CD4-positive, alpha-beta T cell (primary cell): ENCODE data around the gene ACACB. TPM values are rescaled to one million over a fixed set of nuclear protein-coding genes. Genes with fewer than 3 reads are reported as not detected.

Source experiments
- ATAC-seq: fragments of 200-7000 bp; cut with Tn5 transposase; one replicate; pipeline ENCODE4 v1.10.0; 2022; ENCODE audit warnings: mild to moderate bottlenecking; ENCODE audit not compliant: poor library complexity
- CTCF ChIA-PET: fragments of 350-600 bp; sonication (Branson Sonifier 250); formaldehyde crosslinking; loops from one replicate; lab custom pipeline; 2021; ENCODE audit warnings: antibody characterized with exemption, inconsistent platforms; lab: Charles Lee
- POLR2A ChIA-PET: fragments of 350-600 bp; sonication (Branson Sonifier 250); formaldehyde crosslinking; loops from one replicate; lab custom pipeline; 2021; ENCODE audit warnings: antibody characterized with exemption, inconsistent platforms; lab: Charles Lee
- DNase-seq, 14 experiments: peaks; one replicate each; pipeline ENCODE4 v3.0.0-alpha.2; 2013 to 2020; ENCODE audit warnings: mixed read lengths in 2 of 14
- H3K27ac ChIP-seq, 2 donors: one replicate each; pipeline versions ENCODE4 v1.5.1 to v1.7.0; 2013; ENCODE audit warnings: low read length in 2 of 2, low read depth in 1 of 2, mild to moderate bottlenecking in 1 of 2
- H3K27me3 ChIP-seq, 2 experiments: 1 replicate in 1 of 2; 2 replicates in 1 of 2; pipeline versions ENCODE4 v1.6.1 to v1.7.0; 2013; ENCODE audit warnings: low read length in 2 of 2, control low read depth in 1 of 2, mild to moderate bottlenecking in 1 of 2, moderate library complexity in 1 of 2; ENCODE audit not compliant: insufficient read depth in 2 of 2, control insufficient read depth in 1 of 2
- H3K36me3 ChIP-seq: one replicate; pipeline ENCODE4 v1.6.1; 2013; ENCODE audit warnings: low read length, control low read depth; ENCODE audit not compliant: insufficient read depth
- H3K4me1 ChIP-seq: one replicate; pipeline ENCODE4 v1.6.1; 2013; ENCODE audit warnings: low read length, control low read depth; ENCODE audit not compliant: insufficient read depth
- H3K4me3 ChIP-seq: one replicate; pipeline ENCODE4 v1.5.1; 2013; ENCODE audit warnings: mild to moderate bottlenecking, low read length, moderate library complexity
- H3K9me3 ChIP-seq, 2 experiments: 1 replicate in 1 of 2; 2 replicates in 1 of 2; pipeline versions ENCODE4 v1.6.1 to v1.7.0; 2013; ENCODE audit warnings: low read length in 2 of 2, mild to moderate bottlenecking in 2 of 2, control low read depth in 1 of 2, moderate library complexity in 1 of 2; ENCODE audit not compliant: control insufficient read depth in 1 of 2, insufficient read depth in 1 of 2
- H3K27ac Mint-ChIP-seq: one replicate; pipeline ENCODE4 v1.8.0; 2020; ENCODE audit warnings: mixed read lengths
- H3K27me3 Mint-ChIP-seq: one replicate; pipeline ENCODE4 v1.8.0; 2021; ENCODE audit warnings: mixed read lengths
- H3K36me3 Mint-ChIP-seq: one replicate; pipeline ENCODE4 v1.8.0; 2021; ENCODE audit warnings: low read depth, mixed read lengths
- H3K4me1 Mint-ChIP-seq: one replicate; pipeline ENCODE4 v1.8.0; 2021; ENCODE audit warnings: low read depth, mixed read lengths
- H3K4me3 Mint-ChIP-seq: one replicate; pipeline ENCODE4 v1.8.0; 2020; ENCODE audit warnings: mild to moderate bottlenecking, mixed read lengths
- H3K9me3 Mint-ChIP-seq: one replicate; pipeline ENCODE4 v1.8.0; 2020; ENCODE audit warnings: mixed read lengths
- CTCF ChIP-seq: fragments of 200-600 bp; IDR thresholded peaks from one replicate; pipeline ENCODE4 v1.8.0; 2022; ENCODE audit warnings: antibody characterized with exemption, mild to moderate bottlenecking
- intact Hi-C, 2 experiments: fragments of 100-400 bp; cut with DNase I in 1 of 2; cut with micrococcal nuclease in 1 of 2; formaldehyde crosslinking; loops; one replicate each; pipeline versions ENCODE4 v1.15.1 to v1.9.0; 2023 to 2025; cut with DNase I, micrococcal nuclease
- total RNA-seq, 174 experiments: library from RNA in 2 of 174; stranded (reverse) in 2 of 174; gene quantifications; one replicate each; pipeline ENCODE4 v1.2.3 and lab custom pipeline; 2021 to 2026

The ACACB gene
- total RNA-seq, 2 experiments from 2014 or later, result 30.3 to 32.2 TPM

- no peak overlapping the region for H3K4me3 Mint-ChIP-seq
- ChIA-PET POLR2A (no interaction called here), CTCF (no interaction called here)
- ATAC-seq, result no peak
- Histone ChIP-seq H3K36me3 (peaks cover 69% of the 10 kb centered on the region), H3K9me3 (peaks cover 6 to 7% of the 10 kb centered on the region in 2 experiments), H3K27ac (no peak overlapping the region), H3K4me3 (no peak overlapping the region), H3K27me3 (no peaks in the 10 kb centered on the region), H3K4me1 (no peaks in the 10 kb centered on the region)
- TF ChIP-seq CTCF, result no peak
- H3K9me3 Mint-ChIP-seq, result peaks cover 8% of the 10 kb centered on the region
- peaks cover 93% of the 10 kb centered on the region for H3K36me3 Mint-ChIP-seq
- H3K27me3 Mint-ChIP-seq, result no peaks in the 10 kb centered on the region
- no peak overlapping the region for H3K27ac Mint-ChIP-seq
- DNase-seq, result no peak
- H3K4me1 Mint-ChIP-seq, result no peaks in the 10 kb centered on the region
- intact Hi-C loops, result no loop called here
Measured at GRCh38 chr12:109082751-109083150, 33.6 kb upstream of the ACACB start.

DNA sequence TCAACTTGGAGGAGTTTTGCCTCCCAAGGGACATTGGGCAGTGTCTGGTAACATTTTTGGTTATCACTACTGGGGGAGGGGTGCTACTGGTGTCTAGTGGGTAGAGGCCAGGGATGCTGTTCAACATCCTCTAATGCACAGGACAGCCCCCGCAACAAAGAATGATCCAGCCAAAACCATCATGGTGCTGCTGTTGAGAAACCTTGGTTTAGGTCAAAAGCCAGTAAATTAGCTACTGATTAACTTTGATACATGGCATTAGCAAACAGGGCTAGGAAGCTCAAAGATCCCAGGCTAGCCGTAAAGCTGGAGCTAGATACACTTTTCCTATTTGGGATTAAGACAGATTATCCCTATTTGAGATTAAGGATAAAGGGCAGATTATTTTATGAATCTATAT, 32.0 kb upstream of the ACACB start:
- Mint-ChIP-seq H3K4me1 (no peaks in the 10 kb centered on the region), H3K27me3 (no peaks in the 10 kb centered on the region), H3K4me3 (no peak overlapping the region), H3K9me3 (peaks cover 3% of the 10 kb centered on the region), H3K27ac (no peak overlapping the region), H3K36me3 (peaks cover 94% of the 10 kb centered on the region)
- Histone ChIP-seq H3K27ac (no peak overlapping the region), H3K4me3 (no peak overlapping the region), H3K27me3 (no peaks in the 10 kb centered on the region), H3K9me3 (no peaks in the 10 kb centered on the region), H3K36me3 (peaks cover 76% of the 10 kb centered on the region), H3K4me1 (no peaks in the 10 kb centered on the region)
- ATAC-seq, result no peak
- ChIA-PET POLR2A (no interaction called here), CTCF (interaction anchor here (1.4 kb wide), 1 partner anchor 9 kb away, joined by 4 read pairs; the partner anchor contains the start of gene ALKBH2)
- no peak for DNase-seq
- intact Hi-C loops, result no loop called here
- TF ChIP-seq CTCF, result no peak

DNA sequence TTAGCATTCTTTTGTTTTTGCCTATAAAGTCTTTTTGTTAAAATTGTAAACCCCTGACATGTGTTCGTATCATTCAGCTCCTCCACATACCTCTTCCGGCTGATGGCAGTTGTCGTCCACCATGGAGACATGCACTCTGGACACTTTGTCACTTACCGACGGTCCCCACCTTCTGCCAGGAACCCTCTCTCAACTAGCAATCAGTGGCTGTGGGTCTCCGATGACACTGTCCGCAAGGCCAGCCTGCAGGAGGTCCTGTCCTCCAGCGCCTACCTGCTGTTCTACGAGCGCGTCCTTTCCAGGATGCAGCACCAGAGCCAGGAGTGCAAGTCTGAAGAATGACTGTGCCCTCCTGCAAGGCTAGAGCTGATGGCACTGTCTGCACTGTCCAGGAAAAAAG, 30.8 kb upstream of the ACACB start:
- H3K4me1 ChIP-seq, result peaks cover 2% of the 10 kb centered on the region
- no peak overlapping the region for H3K27ac Mint-ChIP-seq
- CTCF ChIA-PET, result no interaction called here
- no peak overlapping the region for H3K27ac ChIP-seq
- H3K27me3 ChIP-seq, result no peaks in the 10 kb centered on the region
- peaks cover 1% of the 10 kb centered on the region for H3K4me1 Mint-ChIP-seq
- no peak for ATAC-seq
- no peak for DNase-seq
- peaks cover 87% of the 10 kb centered on the region for H3K36me3 Mint-ChIP-seq
- no peak overlapping the region for H3K4me3 Mint-ChIP-seq
- POLR2A ChIA-PET, result no interaction called here
- peaks cover 76% of the 10 kb centered on the region for H3K36me3 ChIP-seq
- H3K27me3 Mint-ChIP-seq, result no peaks in the 10 kb centered on the region
- no peaks in the 10 kb centered on the region for H3K9me3 Mint-ChIP-seq
- no peaks in the 10 kb centered on the region for H3K9me3 ChIP-seq
- intact Hi-C loops, result no loop called here
- TF ChIP-seq CTCF, result no peak
- no peak overlapping the region for H3K4me3 ChIP-seq
